GM19238 (cell line): Measurements from ENCODE around the gene ANKLE2.
"Not testable (repeated sequence)": the region's sequence is repeated elsewhere in the genome, so short reads cannot be mapped to it uniquely, and the experiment has no call there.

ENCODE experiments used
- DNase-seq: peaks from one replicate; pipeline ENCODE4 v3.0.0; 2011; ENCODE audit warnings: low spot score; ENCODE audit not compliant: insufficient read length

The ANKLE2 gene

GRCh38 chr12:132720606-132721345, 40.9 kb downstream of the ANKLE2 start:
- DNase-seq, result no peak

DNA sequence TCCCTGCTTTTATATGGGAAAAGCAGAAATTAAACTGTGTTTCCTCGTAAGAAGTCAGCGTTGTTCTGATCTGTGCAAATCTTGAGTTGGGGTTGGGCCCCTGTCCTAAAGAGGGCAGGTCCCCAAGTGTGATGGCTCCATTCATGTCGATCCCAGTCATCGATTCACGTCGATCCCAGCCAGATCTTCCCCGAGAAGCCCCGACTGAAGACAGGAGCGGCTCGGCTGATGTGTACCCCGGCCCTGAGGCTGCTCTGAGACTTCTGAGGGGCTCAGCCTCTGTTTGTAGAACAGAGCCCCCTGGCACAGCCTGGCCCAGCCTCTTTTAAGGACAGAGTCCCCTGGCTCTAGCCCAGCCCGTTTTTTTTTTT, 41.7 kb downstream of the ANKLE2 start:
- DNase-seq, result no peak

- DNase-seq, result no peak
Measured at GRCh38 chr12:132719141-132719953, 42.3 kb downstream of the ANKLE2 start.

- no peak for DNase-seq
Measured at GRCh38 chr12:132718644-132719043, 43.0 kb downstream of the ANKLE2 start.

GRCh38 chr12:132717531-132718387, 43.9 kb downstream of the ANKLE2 start:
- DNase-seq, result no peak

DNA sequence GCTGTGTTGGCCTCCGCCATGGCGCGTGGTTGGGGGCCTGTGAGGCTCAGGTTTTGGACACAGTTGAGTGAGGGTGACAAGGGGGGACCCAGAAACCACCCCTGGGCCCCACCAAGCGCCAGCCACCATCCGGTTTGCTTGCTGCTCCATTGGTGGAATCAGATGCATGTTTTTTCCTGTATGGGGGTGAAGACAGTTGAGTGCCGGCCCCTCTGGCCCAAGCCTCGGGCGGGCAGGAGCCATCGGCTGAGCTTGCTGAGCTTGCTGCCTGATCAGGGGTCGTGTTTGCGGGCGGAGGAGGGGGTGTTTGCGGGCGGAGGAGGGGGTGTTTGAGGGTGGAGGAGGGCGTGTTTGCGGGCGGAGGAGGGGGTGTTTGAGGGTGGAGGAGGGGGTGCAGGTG, 44.6 kb downstream of the ANKLE2 start:
- DNase-seq, result no peak

- DNase-seq, result no peak
Measured at GRCh38 chr12:132716356-132716755, 45.3 kb downstream of the ANKLE2 start.

- DNase-seq, result no peak
Measured at GRCh38 chr12:132715874-132716273, 45.8 kb downstream of the ANKLE2 start.

DNA sequence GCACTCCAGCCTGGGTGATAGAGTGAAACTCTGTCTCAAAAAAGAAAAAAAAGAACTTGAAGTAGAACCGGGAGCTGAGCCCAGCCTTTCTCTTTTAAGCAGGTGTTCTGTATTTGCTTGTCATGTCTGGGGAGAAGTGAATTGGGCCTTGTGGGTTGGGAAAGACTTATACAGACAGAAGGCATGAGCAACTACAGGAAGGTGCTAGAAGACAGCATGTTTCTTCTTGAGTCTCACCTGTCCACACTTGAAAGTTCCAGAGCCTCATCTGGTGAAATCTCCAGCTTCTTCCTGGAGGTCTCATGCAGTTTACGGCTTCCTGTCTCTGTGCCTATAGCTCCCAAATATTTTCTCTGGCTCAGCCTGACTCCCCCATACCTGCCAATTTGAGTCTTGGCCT, 48.5 kb downstream of the ANKLE2 start:
- DNase-seq, result no peak

- peak; percentile 44 for DNase-seq
Measured at GRCh38 chr12:132711080-132711843, 50.4 kb downstream of the ANKLE2 start.

- DNase-seq, result peak; percentile 94
Measured at GRCh38 chr12:132710405-132711079, 51.1 kb downstream of the ANKLE2 start, which contains the start of gene PGAM5. Gene PGAM5 (plus strand): TSS chr12:132710842. CDS start chr12:132710877, 35 bp downstream.

GRCh38 chr12:132710043-132710404, 51.6 kb downstream of the ANKLE2 start:
- DNase-seq, result no peak

DNA sequence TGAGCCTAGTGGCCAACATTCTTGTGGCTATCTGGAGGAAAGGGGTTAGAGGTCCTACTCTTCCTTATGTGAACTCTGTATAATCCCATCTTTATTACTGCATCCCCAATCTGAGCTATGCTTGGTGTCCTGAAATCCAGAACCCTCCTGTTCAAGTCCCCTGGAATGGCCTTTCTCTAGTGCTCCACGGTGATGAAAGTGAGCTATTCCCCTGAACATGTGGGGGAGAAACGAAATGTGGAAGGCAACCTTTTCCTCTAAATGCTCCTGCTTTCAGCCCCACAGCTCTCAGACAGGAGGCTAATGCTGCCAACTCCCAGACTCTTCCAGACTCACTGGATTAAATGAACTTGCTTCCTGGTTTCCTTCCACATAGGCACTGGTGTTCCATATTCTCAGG, 53.5 kb downstream of the ANKLE2 start:
- no peak for DNase-seq

- DNase-seq, result no peak
Measured at GRCh38 chr12:132707241-132707640, 54.4 kb downstream of the ANKLE2 start.

- no peak for DNase-seq
Measured at GRCh38 chr12:132703641-132704040, 58.0 kb downstream of the ANKLE2 start.

DNA sequence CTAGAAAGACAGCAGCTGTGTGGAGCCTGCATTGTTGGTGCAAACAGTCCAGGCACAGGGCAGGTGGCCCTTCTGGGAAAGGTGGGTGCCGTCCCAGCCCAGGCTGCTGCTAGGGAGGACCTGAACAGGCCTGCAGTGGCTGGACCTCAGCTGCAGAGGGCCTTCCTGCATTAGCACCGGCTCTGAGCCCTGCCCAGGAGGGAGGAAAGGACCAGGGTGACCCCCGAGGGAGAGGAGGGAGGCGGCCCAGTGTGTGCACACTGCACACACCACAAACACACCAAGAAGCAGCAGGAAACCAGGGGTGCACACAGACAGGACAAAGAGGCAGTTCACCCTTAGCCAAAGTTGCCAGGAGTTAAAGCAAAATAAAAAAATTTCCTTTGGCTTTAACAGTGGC, 59.0 kb downstream of the ANKLE2 start:
- DNase-seq, result no peak

DNA sequence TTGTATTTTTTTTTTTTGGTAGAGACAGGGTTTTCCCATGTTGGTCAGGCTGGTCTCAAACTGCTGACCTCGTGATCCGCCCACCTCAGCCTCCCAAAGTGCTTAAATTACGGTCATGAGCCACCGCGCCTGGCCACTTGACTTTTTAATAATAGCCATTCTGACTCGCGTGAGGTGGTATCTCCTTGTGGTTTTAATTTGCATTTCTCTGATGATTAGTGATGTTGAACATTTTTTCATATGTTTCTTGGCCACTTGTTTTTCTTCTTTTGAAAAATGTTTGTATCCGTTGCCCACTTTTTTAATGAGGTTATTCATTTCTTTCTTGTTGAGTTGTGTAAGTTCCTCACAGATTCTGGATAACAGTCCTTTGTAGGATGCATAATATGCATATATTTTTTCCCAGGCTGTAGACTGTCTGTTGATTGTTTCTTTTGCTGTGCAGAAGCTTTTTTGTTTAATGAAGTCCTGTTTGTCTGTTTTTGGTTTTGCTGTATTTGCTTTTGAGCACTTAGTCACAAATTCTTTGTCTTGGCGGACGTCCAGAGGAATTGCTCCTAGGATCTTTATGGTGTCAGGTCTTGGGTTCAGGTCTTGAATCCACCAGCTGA, 61.3 kb downstream of the ANKLE2 start:
- DNase-seq, result no peak

DNA sequence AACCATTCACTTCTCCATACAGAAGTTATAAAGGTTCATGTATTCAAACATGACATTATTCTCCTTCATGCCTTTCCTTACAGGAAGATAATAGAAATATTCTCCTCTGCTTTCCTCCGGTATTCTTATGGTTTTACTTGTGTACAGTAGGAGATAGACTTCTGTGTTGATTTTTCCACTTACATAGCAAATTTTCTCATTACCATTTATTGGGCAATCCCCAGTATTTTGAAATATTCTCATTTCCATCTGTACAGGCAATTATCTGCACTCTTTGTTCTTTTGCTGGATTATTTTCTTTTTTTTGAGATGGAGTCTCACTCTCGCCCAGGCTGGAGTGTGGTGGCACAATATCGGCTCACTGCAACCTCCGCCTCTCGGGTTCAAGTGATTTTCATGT, 63.3 kb downstream of the ANKLE2 start:
- DNase-seq, result no peak

DNA sequence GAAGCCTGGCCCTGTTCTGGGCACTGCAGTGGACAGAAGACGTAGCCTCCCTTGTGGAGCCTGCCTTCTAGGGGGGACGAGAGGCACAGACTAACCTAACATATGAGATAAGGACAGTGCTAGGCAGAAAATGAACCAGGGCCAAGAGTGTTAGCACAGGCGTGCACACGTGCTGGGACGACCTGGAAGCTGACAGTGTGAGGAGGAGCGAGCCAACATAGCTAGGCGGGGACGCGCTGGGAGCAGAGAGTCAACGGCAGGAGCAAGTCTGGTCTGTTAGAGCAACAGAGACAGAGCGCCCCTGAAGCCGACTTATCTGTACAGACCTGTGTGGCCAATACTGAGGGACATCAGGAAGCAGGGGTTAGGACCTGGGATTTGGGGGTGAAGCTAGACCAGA, 66.2 kb downstream of the ANKLE2 start:
- no peak for DNase-seq

DNA sequence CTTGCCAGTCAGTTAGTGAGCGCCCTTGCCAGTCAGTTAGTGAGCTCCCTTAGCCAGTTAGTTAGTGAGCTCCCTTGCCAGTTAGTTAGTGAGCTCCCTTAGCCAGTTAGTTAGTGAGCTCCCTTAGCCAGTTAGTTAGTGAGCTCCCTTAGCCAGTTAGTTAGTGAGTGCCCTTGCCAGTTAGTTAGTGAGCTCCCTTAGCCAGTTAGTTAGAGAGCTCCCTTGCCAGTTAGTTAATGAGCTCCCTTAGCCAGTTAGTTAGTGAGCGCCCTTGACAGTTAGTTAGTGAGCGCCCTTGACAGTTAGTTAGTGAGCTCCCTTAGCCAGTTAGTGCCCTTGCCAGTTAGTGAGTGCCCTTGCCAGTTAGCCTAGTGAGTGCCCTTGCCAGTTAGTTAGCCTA, 66.7 kb downstream of the ANKLE2 start:
- DNase-seq, result not testable (repeated sequence)
